Stimulated activated CD8-positive, alpha-beta memory T cell treated with anti-CD3 and anti-CD28 coated beads, Interleukin-15, amount 100 ng/mL, for 24 hours (primary cell): Measurements from ENCODE around the gene BRAT1.

Experiments
- DNase-seq: peaks from one replicate; pipeline ENCODE4 v3.0.0-alpha.2; 2020; ENCODE audit warnings: low read depth

Gene BRAT1

GRCh38 chr7:2495418-2496299, 59.7 kb downstream of the BRAT1 start:
- DNase-seq: no peak

GRCh38 chr7:2494191-2495130, 60.9 kb downstream of the BRAT1 start:
- no peak for DNase-seq

GRCh38 chr7:2493205-2494164, 61.8 kb downstream of the BRAT1 start:
- no peak for DNase-seq

- no peak for DNase-seq
These were observed 63.3 kb downstream of the BRAT1 start for GRCh38 chr7:2492038-2492437.

- DNase-seq: no peak
These were observed 65.1 kb downstream of the BRAT1 start for GRCh38 chr7:2490181-2490651.

- no peak for DNase-seq
These were observed 66.6 kb downstream of the BRAT1 start for GRCh38 chr7:2488681-2489080.

GRCh38 chr7:2488272-2488645, 67.1 kb downstream of the BRAT1 start:
- no peak for DNase-seq
